Osteocyte (in vitro differentiated cells): ENCODE results near the gene TPSG1. TPM values are rescaled to one million over a fixed set of nuclear protein-coding genes. Genes with fewer than 3 reads are reported as not detected.
"Not testable (repeated sequence)": the region's sequence is repeated elsewhere in the genome, so short reads cannot be mapped to it uniquely, and the experiment has no call there.

Experiments used
- DNase-seq: peaks from one replicate; pipeline ENCODE4 v3.0.0; 2021; ENCODE audit warnings: mixed read lengths; ENCODE audit not compliant: unreplicated experiment; ENCODE audit errors: extremely low spot score
- H3K27ac Mint-ChIP-seq: one replicate; pipeline ENCODE4 v1.8.0; 2021; ENCODE audit warnings: mild to moderate bottlenecking, mixed read lengths; ENCODE audit not compliant: unreplicated experiment
- H3K27me3 Mint-ChIP-seq: one replicate; pipeline ENCODE4 v1.8.0; 2021; ENCODE audit warnings: mixed read lengths; ENCODE audit not compliant: unreplicated experiment
- H3K36me3 Mint-ChIP-seq: one replicate; pipeline ENCODE4 v1.8.0; 2021; ENCODE audit warnings: mixed read lengths; ENCODE audit not compliant: unreplicated experiment
- H3K4me1 Mint-ChIP-seq: one replicate; pipeline ENCODE4 v1.8.0; 2021; ENCODE audit warnings: mixed read lengths; ENCODE audit not compliant: unreplicated experiment
- H3K4me3 Mint-ChIP-seq: one replicate; pipeline ENCODE4 v1.8.0; 2021; ENCODE audit warnings: mild to moderate bottlenecking, moderate library complexity, mixed read lengths; ENCODE audit not compliant: unreplicated experiment
- H3K9me3 Mint-ChIP-seq: one replicate; pipeline ENCODE4 v1.8.0; 2021; ENCODE audit warnings: mixed read lengths; ENCODE audit not compliant: unreplicated experiment
- CTCF ChIP-seq: fragments of 200-600 bp; sonication (generic); IDR thresholded peaks from 2 replicates; pipeline ENCODE4 v1.5.0; 2021; ENCODE audit warnings: antibody characterized with exemption, mild to moderate bottlenecking, moderate library complexity
- total RNA-seq: library from RNA; stranded (reverse); gene quantifications from 2 replicates; pipeline ENCODE4 v1.2.1, GENCODE V29; 2021

TPSG1 gene
- total RNA-seq, 1 donor from 2014 or later: not detected

GRCh38 chr16:1245452-1246020 is 20.5 kb upstream of the TPSG1 start:
- H3K27me3 Mint-ChIP-seq: no peaks in the 10 kb centered on the region
- H3K27ac Mint-ChIP-seq: no peak overlapping the region
- no peaks in the 10 kb centered on the region for H3K4me1 Mint-ChIP-seq
- no peaks in the 10 kb centered on the region for H3K36me3 Mint-ChIP-seq
- no peak for TF ChIP-seq CTCF
- DNase-seq: no peak
- no peaks in the 10 kb centered on the region for H3K9me3 Mint-ChIP-seq
- no peak overlapping the region for H3K4me3 Mint-ChIP-seq

GRCh38 chr16:1244881-1245280 is 19.8 kb upstream of the TPSG1 start:
- Mint-ChIP-seq H3K4me3 (no peak overlapping the region), H3K9me3 (no peaks in the 10 kb centered on the region), H3K4me1 (no peaks in the 10 kb centered on the region), H3K36me3 (no peaks in the 10 kb centered on the region), H3K27me3 (no peaks in the 10 kb centered on the region), H3K27ac (no peak overlapping the region)
- DNase-seq: no peak
- TF ChIP-seq CTCF: no peak

- H3K36me3 Mint-ChIP-seq, H3K4me1 Mint-ChIP-seq, H3K27me3 Mint-ChIP-seq, H3K4me3 Mint-ChIP-seq, H3K9me3 Mint-ChIP-seq, H3K27ac Mint-ChIP-seq, DNase-seq: not testable (repeated sequence)
These were observed 19.1 kb upstream of the TPSG1 start for GRCh38 chr16:1243907-1244850.

GRCh38 chr16:1243363-1243762 is 18.3 kb upstream of the TPSG1 start:
- not testable (repeated sequence) for H3K36me3 Mint-ChIP-seq, H3K27ac Mint-ChIP-seq, H3K4me1 Mint-ChIP-seq, H3K9me3 Mint-ChIP-seq, H3K27me3 Mint-ChIP-seq, H3K4me3 Mint-ChIP-seq, DNase-seq

GRCh38 chr16:1241081-1241480 is 16.0 kb upstream of the TPSG1 start:
- H3K27ac Mint-ChIP-seq, H3K9me3 Mint-ChIP-seq, H3K4me3 Mint-ChIP-seq, DNase-seq, H3K36me3 Mint-ChIP-seq, H3K4me1 Mint-ChIP-seq, H3K27me3 Mint-ChIP-seq: not testable (repeated sequence)

GRCh38 chr16:1240436-1240835 is 15.4 kb upstream of the TPSG1 start, which contains the start of gene TPSAB1:
Gene TPSAB1, plus strand, starts transcription at chr16:1240705. Its CDS starts 234 bp downstream, at chr16:1240939.
- not testable (repeated sequence) for H3K27me3 Mint-ChIP-seq, H3K27ac Mint-ChIP-seq, H3K9me3 Mint-ChIP-seq, DNase-seq, H3K36me3 Mint-ChIP-seq, H3K4me1 Mint-ChIP-seq, H3K4me3 Mint-ChIP-seq

- not testable (repeated sequence) for DNase-seq, H3K27ac Mint-ChIP-seq, H3K36me3 Mint-ChIP-seq, H3K4me1 Mint-ChIP-seq, H3K4me3 Mint-ChIP-seq, H3K9me3 Mint-ChIP-seq, H3K27me3 Mint-ChIP-seq
These were observed 14.5 kb upstream of the TPSG1 start for GRCh38 chr16:1239575-1239974.

GRCh38 chr16:1238909-1239308 is 13.8 kb upstream of the TPSG1 start:
- DNase-seq, H3K36me3 Mint-ChIP-seq, H3K4me3 Mint-ChIP-seq, H3K9me3 Mint-ChIP-seq, H3K4me1 Mint-ChIP-seq, H3K27ac Mint-ChIP-seq, H3K27me3 Mint-ChIP-seq: not testable (repeated sequence)
